K562 (cell line): ENCODE data around the gene AP1M2. TPM values are rescaled to one million over a fixed set of nuclear protein-coding genes. Genes with fewer than 3 reads are reported as not detected.

Source experiments
- CHAMP1 ChIP-seq: fragments of 450-650 bp; IDR thresholded peaks from 2 replicates; pipeline ENCODE4 v1.6.1; 2016; ENCODE audit warnings: mild to moderate bottlenecking
- FOXK2 ChIP-seq, 2 experiments: fragments of 450-650 bp; IDR thresholded peaks in 1 of 2; conservative IDR thresholded peaks in 1 of 2; 2 replicates each; pipeline ENCODE4 v1.6.1; 2016; ENCODE audit warnings: low read depth in 2 of 2, mild to moderate bottlenecking in 1 of 2
- HDAC8 ChIP-seq: fragments of 450-650 bp; IDR thresholded peaks from 2 replicates; pipeline ENCODE4 v1.6.1; 2016; ENCODE audit warnings: mild to moderate bottlenecking, missing genetic modification characterization, moderate library complexity, missing compliant biosample characterization
- HMGN3 ChIP-seq: IDR thresholded peaks from 2 replicates; pipeline ENCODE4 v1.6.1; 2011; ENCODE audit warnings: borderline replicate concordance, low read depth, mild to moderate bottlenecking, mixed read lengths, low read length; ENCODE audit not compliant: insufficient read length; ENCODE audit errors: extremely low read depth
- LEF1 ChIP-seq: fragments of 450-650 bp; IDR thresholded peaks from 2 replicates; pipeline ENCODE4 v1.6.1; 2016; ENCODE audit warnings: mild to moderate bottlenecking
- MCM7 ChIP-seq, 2 experiments: fragments of 450-650 bp; IDR thresholded peaks; 2 replicates each; pipeline ENCODE4 v1.6.1; 2016 to 2018
- NEUROD1 ChIP-seq: fragments of 150-350 bp; IDR thresholded peaks from 2 replicates; pipeline ENCODE4 v1.6.1; 2014; ENCODE audit warnings: borderline replicate concordance, low read length, low read depth; ENCODE audit not compliant: partially characterized antibody
- PHB2 ChIP-seq: fragments of 450-650 bp; IDR thresholded peaks from 2 replicates; pipeline ENCODE4 v1.6.1; 2017; ENCODE audit warnings: low read depth
- RBBP5 ChIP-seq: fragments of 200-600 bp; sonication (generic); IDR thresholded peaks from 2 replicates; pipeline ENCODE4 v1.6.1; 2012; ENCODE audit warnings: borderline replicate concordance, mild to moderate bottlenecking, low read length, control low read depth, inconsistent platforms; ENCODE audit not compliant: insufficient read depth, poor library complexity, severe bottlenecking
- RBM15 ChIP-seq: fragments of 200-400 bp; formaldehyde crosslinking; IDR thresholded peaks from 2 replicates; pipeline ENCODE4 v1.6.1; 2018; ENCODE audit warnings: mild to moderate bottlenecking, low read length, moderate library complexity; ENCODE audit not compliant: insufficient read depth
- RCOR1 ChIP-seq, 2 experiments: IDR thresholded peaks; 2 replicates each; pipeline ENCODE4 v1.6.1; 2012; ENCODE audit warnings: low read depth in 2 of 2, low read length in 2 of 2, borderline replicate concordance in 1 of 2, improper control_type of control experiment in 1 of 2
- RREB1 ChIP-seq: fragments of 250-450 bp; sonication (Bioruptor Pico); IDR thresholded peaks from 2 replicates; pipeline ENCODE4 v1.4.0; 2020
- SIX5 ChIP-seq, 2 experiments: IDR thresholded peaks; 2 replicates each; pipeline ENCODE4 v1.6.1; 2011; ENCODE audit warnings: low read length in 2 of 2, borderline replicate concordance in 1 of 2, low read depth in 1 of 2, mild to moderate bottlenecking in 1 of 2, moderate library complexity in 1 of 2; ENCODE audit not compliant: insufficient read depth in 1 of 2
- U2AF2 ChIP-seq: fragments of 200-400 bp; formaldehyde crosslinking; optimal IDR thresholded peaks from 2 replicates; pipeline ENCODE3; 2017; ENCODE audit warnings: low read depth, mild to moderate bottlenecking, low read length
- ZNF717 ChIP-seq: fragments of 250-450 bp; sonication (Bioruptor Pico); IDR thresholded peaks from 2 replicates; pipeline ENCODE4 v1.5.0; 2021
- polyA plus RNA-seq, 8 experiments: library from polyadenylated mRNA; depleted of rRNA in 4 of 8; stranded (reverse) in 5 of 8; unstranded in 3 of 8; fragments of >200 nt; fragmentation: Nextera tagmentation in 2 of 8; fragmentation: Illumina TruSeq in 1 of 8; extraction: Ambion mirVana in 2 of 8; extraction: Trizol in 1 of 8; gene quantifications; 2 replicates each; pipeline versions ENCODE4 v1.2.1 to v1.2.3, GENCODE V29; 2011 to 2014; ENCODE audit warnings: inconsistent platforms in 1 of 8, missing spikeins in 1 of 8
- total RNA-seq, 7 experiments: library from RNA; depleted of rRNA in 6 of 7; stranded (reverse); fragments of >200 nt in 6 of 7; fragmentation: Illumina TruSeq in 2 of 7; extraction: Trizol in 2 of 7; gene quantifications; 2 replicates each; pipeline versions ENCODE4 v1.2.1 to v1.2.3, GENCODE V29; 2011 to 2021; ENCODE audit warnings: low replicate concordance in 1 of 7
- TF ChIP-seq, protein P1 (sequence below): sonication (generic); formaldehyde crosslinking; IDR thresholded peaks from 2 replicates; pipeline ENCODE4 v1.8.0; 2022; ENCODE audit warnings: mild to moderate bottlenecking, low read depth, missing genetic modification reagents

Gene AP1M2
- total and polyA plus RNA-seq, 9 of the 15 experiments (the other 6 are each of a cell fraction or from before 2014, with no cell fraction given) = 0.33 to 1.4 (median 0.89) TPM; not detected in 1

GRCh38 chr19:10565567-10566407, 21.3 kb downstream of the AP1M2 start, which contains the start of gene KRI1 (continued):
- TF ChIP-seq SIX5 (IDR thresholded peaks at IDR 0.05; ENCODE audit: borderline replicate concordance in 1 of 2, insufficient read depth in 1 of 2, low read depth in 1 of 2, low read length in 2 of 2) = no peak
- TF ChIP-seq, protein P1, sequence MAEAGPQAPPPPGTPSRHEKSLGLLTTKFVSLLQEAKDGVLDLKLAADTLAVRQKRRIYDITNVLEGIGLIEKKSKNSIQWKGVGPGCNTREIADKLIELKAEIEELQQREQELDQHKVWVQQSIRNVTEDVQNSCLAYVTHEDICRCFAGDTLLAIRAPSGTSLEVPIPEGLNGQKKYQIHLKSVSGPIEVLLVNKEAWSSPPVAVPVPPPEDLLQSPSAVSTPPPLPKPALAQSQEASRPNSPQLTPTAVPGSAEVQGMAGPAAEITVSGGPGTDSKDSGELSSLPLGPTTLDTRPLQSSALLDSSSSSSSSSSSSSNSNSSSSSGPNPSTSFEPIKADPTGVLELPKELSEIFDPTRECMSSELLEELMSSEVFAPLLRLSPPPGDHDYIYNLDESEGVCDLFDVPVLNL (CRISPR knock-in tag) = no peak
- TF ChIP-seq NEUROD1 = no peak
- TF ChIP-seq MCM7 (IDR thresholded peaks at IDR 0.05) = no peak
- no peak for TF ChIP-seq PHB2
- peak; percentile 58 for TF ChIP-seq HMGN3
- TF ChIP-seq RREB1 (CRISPR knock-in tag) = no peak
- TF ChIP-seq RBBP5 = peak; percentile 95
- TF ChIP-seq HDAC8 (tag) = no peak
- TF ChIP-seq U2AF2 = no peak
- peak; percentile 85 to 86 for TF ChIP-seq FOXK2 (conservative IDR thresholded peaks at IDR 0.05 in 1 of 2, IDR thresholded peaks at IDR 0.05 in 1 of 2; ENCODE audit: low read depth in 2 of 2)
- no peak for TF ChIP-seq RBM15
- no peak for TF ChIP-seq ZNF717 (CRISPR knock-in tag)
- 0 out of 4 replicates have a peak, but pooled peaks of 1 of the 2 experiments have one; percentile 10 for TF ChIP-seq RCOR1 (IDR thresholded peaks at IDR 0.05; ENCODE audit: borderline replicate concordance in 1 of 2, low read depth in 2 of 2, low read length in 2 of 2)
- no peak for TF ChIP-seq LEF1
- no peak for TF ChIP-seq CHAMP1
